ELR (cell line): ENCODE results near the gene PAAF1.
"Not testable (repeated sequence)": the region's sequence is repeated elsewhere in the genome, so short reads cannot be mapped to it uniquely, and the experiment has no call there.

ENCODE experiments used
- DNase-seq: peaks from one replicate; pipeline ENCODE4 v3.0.0-alpha.2; 2015; ENCODE audit warnings: low read depth

PAAF1 gene

GRCh38 chr11:73883856-73884255 lies 7.1 kb downstream of the PAAF1 start:
- DNase-seq: no peak

- no peak for DNase-seq
Observed at GRCh38 chr11:73888244-73888643, 11.4 kb downstream of the PAAF1 start.

GRCh38 chr11:73889019-73889418 lies 12.2 kb downstream of the PAAF1 start:
- DNase-seq: peak; percentile 4

- DNase-seq: no peak
Observed at GRCh38 chr11:73889536-73889935, 12.7 kb downstream of the PAAF1 start.

GRCh38 chr11:73893041-73893440 lies 16.2 kb downstream of the PAAF1 start:
- DNase-seq: no peak

GRCh38 chr11:73894725-73895335 lies 18.0 kb downstream of the PAAF1 start:
- DNase-seq: peak; percentile 39

- no peak for DNase-seq
Observed at GRCh38 chr11:73902303-73902702, 25.5 kb downstream of the PAAF1 start.

GRCh38 chr11:73907191-73907590 lies 30.4 kb downstream of the PAAF1 start:
- DNase-seq: peak; percentile 73

- no peak for DNase-seq
Observed at GRCh38 chr11:73912026-73912425, 35.2 kb downstream of the PAAF1 start.

- no peak for DNase-seq
Observed at GRCh38 chr11:73913472-73913871, 36.7 kb downstream of the PAAF1 start.

GRCh38 chr11:73914284-73914683 lies 37.5 kb downstream of the PAAF1 start:
- no peak for DNase-seq

- peak; percentile 36 for DNase-seq
Observed at GRCh38 chr11:73916435-73916834, 39.6 kb downstream of the PAAF1 start.

- DNase-seq: no peak
Observed at GRCh38 chr11:73921180-73921579, 44.4 kb downstream of the PAAF1 start.

GRCh38 chr11:73929388-73929787 lies 52.6 kb downstream of the PAAF1 start:
- no peak for DNase-seq

- DNase-seq: peak; percentile 79
Observed at GRCh38 chr11:73931039-73931645, 54.3 kb downstream of the PAAF1 start.

- DNase-seq: no peak
Observed at GRCh38 chr11:73931951-73932350, 55.2 kb downstream of the PAAF1 start.

GRCh38 chr11:73932781-73933180 lies 56.0 kb downstream of the PAAF1 start:
- DNase-seq: no peak

GRCh38 chr11:73936047-73936446 lies 59.2 kb downstream of the PAAF1 start:
- DNase-seq: not testable (repeated sequence)

- DNase-seq: peak; percentile 26
Observed at GRCh38 chr11:73939096-73939495, 62.3 kb downstream of the PAAF1 start.

- no peak for DNase-seq
Observed at GRCh38 chr11:73940801-73941570, 64.2 kb downstream of the PAAF1 start.

GRCh38 chr11:73942010-73942409 lies 65.2 kb downstream of the PAAF1 start:
- DNase-seq: no peak

GRCh38 chr11:73944085-73944484 lies 67.3 kb downstream of the PAAF1 start:
- DNase-seq: no peak

GRCh38 chr11:73944901-73945300 lies 68.1 kb downstream of the PAAF1 start:
- no peak for DNase-seq
